OCI-LY3 (cell line): ENCODE measurements around the gene CATSPERE.

ENCODE experiments used
- EZH2phosphoT487 ChIP-seq: fragments of 200-600 bp; shearing (Covaris generic); IDR thresholded peaks from 2 replicates; pipeline ENCODE4 v1.6.1; 2018; ENCODE audit warnings: antibody characterized with exemption, mixed run types, low read depth
- TF ChIP-seq, protein P1 (sequence below): fragments of 200-600, 300-600 bp; sonication (generic); IDR thresholded peaks from 2 replicates; pipeline ENCODE4 v1.5.1; 2014; ENCODE audit warnings: antibody characterized with exemption, low read length, low read depth

GRCh38 chr1:244583358-244583982 is 122.4 kb downstream of the CATSPERE start:
- TF ChIP-seq, protein P1, sequence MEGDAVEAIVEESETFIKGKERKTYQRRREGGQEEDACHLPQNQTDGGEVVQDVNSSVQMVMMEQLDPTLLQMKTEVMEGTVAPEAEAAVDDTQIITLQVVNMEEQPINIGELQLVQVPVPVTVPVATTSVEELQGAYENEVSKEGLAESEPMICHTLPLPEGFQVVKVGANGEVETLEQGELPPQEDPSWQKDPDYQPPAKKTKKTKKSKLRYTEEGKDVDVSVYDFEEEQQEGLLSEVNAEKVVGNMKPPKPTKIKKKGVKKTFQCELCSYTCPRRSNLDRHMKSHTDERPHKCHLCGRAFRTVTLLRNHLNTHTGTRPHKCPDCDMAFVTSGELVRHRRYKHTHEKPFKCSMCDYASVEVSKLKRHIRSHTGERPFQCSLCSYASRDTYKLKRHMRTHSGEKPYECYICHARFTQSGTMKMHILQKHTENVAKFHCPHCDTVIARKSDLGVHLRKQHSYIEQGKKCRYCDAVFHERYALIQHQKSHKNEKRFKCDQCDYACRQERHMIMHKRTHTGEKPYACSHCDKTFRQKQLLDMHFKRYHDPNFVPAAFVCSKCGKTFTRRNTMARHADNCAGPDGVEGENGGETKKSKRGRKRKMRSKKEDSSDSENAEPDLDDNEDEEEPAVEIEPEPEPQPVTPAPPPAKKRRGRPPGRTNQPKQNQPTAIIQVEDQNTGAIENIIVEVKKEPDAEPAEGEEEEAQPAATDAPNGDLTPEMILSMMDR = no peak
- TF ChIP-seq EZH2phosphoT487 = no peak
